A549 (cell line): ENCODE data around the gene FAM219A. TPM values are rescaled to one million over a fixed set of nuclear protein-coding genes. Genes with fewer than 3 reads are reported as not detected.

Experiments
- ATAC-seq, 2 experiments: fragments of 200-7000 bp in 1 of 2; fragments of >200 bp in 1 of 2; cut with Nextera tagmentation in 1 of 2; cut with Tn5 transposase in 1 of 2; 3 replicates each; pipeline versions ENCODE4 v1.8.0 to v1.9.1; 2018 to 2020; ENCODE audit warnings: mild to moderate bottlenecking in 1 of 2, moderate library complexity in 1 of 2
- CTCF ChIA-PET: fragments of 300-600 bp; sonication (Branson Sonifier 250); formaldehyde crosslinking; extraction: SDS; loops from one replicate; lab custom pipeline; 2021; ENCODE audit warnings: antibody characterized with exemption, inconsistent platforms; lab: Yijun Ruan, JAX
- POLR2A ChIA-PET: fragments of 350-600 bp; formaldehyde crosslinking; extraction: SDS; loops from one replicate; lab custom pipeline; 2021; ENCODE audit warnings: antibody characterized with exemption, inconsistent platforms; lab: Yijun Ruan, JAX
- DNase-seq, 2 experiments: peaks; one replicate each; pipeline versions ENCODE4 v3.0.0 to v3.0.0-alpha.2; 2011 to 2016; ENCODE audit warnings: low read depth in 1 of 2, low spot score in 1 of 2
- FAIRE-seq: peaks from 2 replicates; lab custom pipeline; 2011; peaks lifted over from hg19 to GRCh38; lab: Jason Lieb, UNC
- H3K27ac ChIP-seq, 2 experiments: fragments of >200 bp; sonication (Bioruptor Twin); formaldehyde crosslinking; 3 replicates each; pipeline ENCODE4 v1.5.1; 2016 to 2017
- H3K4me1 ChIP-seq: fragments of >200 bp; sonication (Bioruptor Twin); formaldehyde crosslinking; 3 replicates; pipeline ENCODE4 v1.6.1; 2016
- H3K4me2 ChIP-seq: fragments of >200 bp; sonication (Bioruptor Twin); formaldehyde crosslinking; 3 replicates; pipeline ENCODE4 v1.6.1; 2016
- H3K4me3 ChIP-seq: fragments of >200 bp; sonication (Bioruptor Twin); formaldehyde crosslinking; 3 replicates; pipeline ENCODE4 v1.5.1; 2016
- H3K9me3 ChIP-seq: fragments of >200 bp; sonication (Bioruptor Twin); formaldehyde crosslinking; 3 replicates; pipeline ENCODE4 v1.6.1; 2016
- BHLHE40 ChIP-seq: IDR thresholded peaks from 2 replicates; pipeline ENCODE4 v1.6.1; 2012; ENCODE audit warnings: low read depth, low read length, inconsistent platforms
- CBX8 ChIP-seq: fragments of 200-600 bp; sonication (generic); IDR thresholded peaks from 2 replicates; pipeline ENCODE4 v1.6.1; 2016
- CHD2 ChIP-seq: fragments of 150-350 bp; IDR thresholded peaks from 2 replicates; pipeline ENCODE4 v1.6.1; 2014; ENCODE audit warnings: low read length; ENCODE audit not compliant: partially characterized antibody
- CHD4 ChIP-seq: fragments of 200-600 bp; sonication (generic); IDR thresholded peaks from 2 replicates; pipeline ENCODE4 v1.6.1; 2016; ENCODE audit warnings: antibody characterized with exemption, mild to moderate bottlenecking, borderline replicate concordance
- EHF ChIP-seq: fragments of 250-450 bp; sonication (Bioruptor Pico); IDR thresholded peaks from 2 replicates; pipeline ENCODE4 v1.5.0; 2020; ENCODE audit warnings: mild to moderate bottlenecking
- EP300 ChIP-seq, 2 experiments: fragments of >200 bp; sonication (Bioruptor Twin); formaldehyde crosslinking; IDR thresholded peaks; 2 replicates in 1 of 2; 3 replicates in 1 of 2; pipeline ENCODE4 v1.6.1; 2016 to 2017
- ESRRA ChIP-seq: fragments of 150-350 bp; IDR thresholded peaks from 2 replicates; pipeline ENCODE4 v1.6.1; 2014; ENCODE audit warnings: mild to moderate bottlenecking, low read length, borderline replicate concordance
- FOSB ChIP-seq: fragments of 250-450 bp; sonication (Bioruptor Pico); IDR thresholded peaks from 2 replicates; pipeline ENCODE4 v1.5.0; 2020; ENCODE audit warnings: mild to moderate bottlenecking, moderate library complexity
- FOSL2 ChIP-seq, 2 experiments: fragments of 450-650 bp in 1 of 2; fragments of >200 bp in 1 of 2; sonication (Bioruptor Twin) in 1 of 2; formaldehyde crosslinking; IDR thresholded peaks; 2 replicates each; pipeline versions ENCODE4 v1.5.0 to v1.6.1; 2016 to 2020; ENCODE audit warnings: mild to moderate bottlenecking in 1 of 2, moderate library complexity in 1 of 2
- FOXS1 ChIP-seq: fragments of 250-450 bp; sonication (Bioruptor Pico); IDR thresholded peaks from 2 replicates; pipeline ENCODE4 v1.5.0; 2020; ENCODE audit warnings: mild to moderate bottlenecking, moderate library complexity
- HDAC2 ChIP-seq: fragments of 200-600 bp; sonication (generic); IDR thresholded peaks from 2 replicates; pipeline ENCODE4 v1.6.1; 2016
- HEYL ChIP-seq: fragments of 250-450 bp; sonication (Bioruptor Pico); IDR thresholded peaks from 2 replicates; pipeline ENCODE4 v1.8.0; 2021; ENCODE audit warnings: mild to moderate bottlenecking, moderate library complexity
- HOXA7 ChIP-seq: fragments of 250-450 bp; sonication (Bioruptor Pico); IDR thresholded peaks from 2 replicates; pipeline ENCODE4 v1.5.0; 2020; ENCODE audit warnings: mild to moderate bottlenecking, moderate library complexity
- HOXB13 ChIP-seq: fragments of 250-450 bp; sonication (Bioruptor Pico); IDR thresholded peaks from 2 replicates; pipeline ENCODE4 v1.5.0; 2020; ENCODE audit warnings: low read depth, mild to moderate bottlenecking, moderate library complexity
- JUNB ChIP-seq: fragments of >200 bp; sonication (Bioruptor Twin); formaldehyde crosslinking; IDR thresholded peaks from 2 replicates; pipeline ENCODE4 v1.6.1; 2016
- KDM1A ChIP-seq: fragments of 200-600 bp; sonication (generic); IDR thresholded peaks from 2 replicates; pipeline ENCODE4 v1.6.1; 2016; ENCODE audit warnings: low read depth, mild to moderate bottlenecking
- MAZ ChIP-seq: fragments of 150-350 bp; IDR thresholded peaks from 2 replicates; pipeline ENCODE4 v1.6.1; 2014; ENCODE audit warnings: antibody characterized with exemption, low read depth, low read length, borderline replicate concordance
- MYC ChIP-seq: IDR thresholded peaks from 2 replicates; pipeline ENCODE4 v1.6.1; 2012; ENCODE audit warnings: mild to moderate bottlenecking, inconsistent platforms, low read length, improper control_type of control experiment, borderline replicate concordance
- NFE2L2 ChIP-seq: fragments of 150-350 bp; conservative IDR thresholded peaks from 2 replicates; pipeline ENCODE4 v1.6.1; 2014; ENCODE audit warnings: low read length
- NR3C1 ChIP-seq: fragments of >200 bp; sonication (Bioruptor Twin); formaldehyde crosslinking; IDR thresholded peaks from 3 replicates; pipeline ENCODE4 v1.6.1; 2017
- RAD21 ChIP-seq, 2 experiments: fragments of >200 bp in 1 of 2; sonication (Bioruptor Twin) in 1 of 2; formaldehyde crosslinking in 1 of 2; IDR thresholded peaks in 1 of 2; conservative IDR thresholded peaks in 1 of 2; 2 replicates in 1 of 2; 3 replicates in 1 of 2; pipeline ENCODE4 v1.6.1; 2012 to 2018; ENCODE audit warnings: inconsistent platforms in 1 of 2
- RARB ChIP-seq: fragments of 250-450 bp; sonication (Bioruptor Pico); IDR thresholded peaks from 2 replicates; pipeline ENCODE4 v1.8.0; 2021; ENCODE audit warnings: mild to moderate bottlenecking, moderate library complexity
- RCOR1 ChIP-seq: fragments of 150-350 bp; IDR thresholded peaks from 2 replicates; pipeline ENCODE4 v1.6.1; 2014; ENCODE audit warnings: antibody characterized with exemption, low read length, low read depth
- ZNF302 ChIP-seq: fragments of 250-450 bp; sonication (Bioruptor Pico); IDR thresholded peaks from 2 replicates; pipeline ENCODE4 v1.9.0; 2021; ENCODE audit warnings: inconsistent platforms, mild to moderate bottlenecking, moderate library complexity
- ZSCAN20 ChIP-seq: fragments of 250-450 bp; sonication (Bioruptor Pico); IDR thresholded peaks from 2 replicates; pipeline ENCODE4 v1.8.0; 2022; ENCODE audit warnings: mild to moderate bottlenecking, moderate library complexity
- WGBS: methylation state at CpG from one replicate; pipeline ENCODE4 v1.1.6; 2017; ENCODE audit errors: missing lambda C conversion rate; 5-methylcytosine and 5-hydroxymethylcytosine counted together
- polyA plus RNA-seq, 4 experiments: library from polyadenylated mRNA; depleted of rRNA in 3 of 4; stranded (reverse); fragments of >200 nt; fragmentation: RNase III in 1 of 4; extraction: RNeasy Plus Mini Kit Qiagen cat#74134 plus additional on column Dnase treatment in 1 of 4; gene quantifications; 2 replicates in 3 of 4; 3 replicates in 1 of 4; pipeline ENCODE4 v1.2.3, GENCODE V29; 2011 to 2017
- TF ChIP-seq, protein P1 (sequence below): IDR thresholded peaks from 2 replicates; pipeline ENCODE4 v1.6.1; 2012
- TF ChIP-seq, protein P2 (sequence below): fragments of >200 bp; sonication (Bioruptor Twin); formaldehyde crosslinking; IDR thresholded peaks from 2 replicates; pipeline ENCODE4 v1.6.1; 2016
- TF ChIP-seq, protein P3 (sequence below): IDR thresholded peaks from 2 replicates; pipeline ENCODE4 v1.6.1; 2012
- TF ChIP-seq, protein P4 (sequence below): fragments of 250-450 bp; sonication (Bioruptor Pico); IDR thresholded peaks from 2 replicates; pipeline ENCODE4 v1.5.0; 2021; ENCODE audit warnings: mild to moderate bottlenecking, moderate library complexity, borderline replicate concordance

FAM219A gene
- polyA plus RNA-seq, 2 of the 4 experiments (the other 2 are of a cell fraction) = 8.1 to 15.3 TPM

DNA sequence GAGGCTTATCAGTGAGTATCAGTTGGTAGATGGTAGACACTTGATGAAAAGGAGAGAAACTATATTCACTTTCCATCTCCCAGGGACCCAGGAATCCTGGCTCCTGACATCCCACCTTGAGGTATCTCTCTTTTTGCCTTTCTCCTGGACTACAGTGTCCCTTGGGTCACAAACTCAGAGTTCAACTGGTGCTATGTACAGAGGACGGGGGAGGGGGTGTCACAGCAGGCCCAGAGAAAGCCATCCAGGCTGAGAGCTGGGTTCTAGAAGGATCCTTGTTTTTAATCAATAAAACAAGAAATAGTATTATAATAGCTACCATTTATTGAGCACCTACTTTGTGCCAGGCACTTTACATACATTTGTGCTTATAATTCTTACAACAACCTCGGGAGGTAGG, 92.0 kb downstream of the FAM219A start:
- ATAC-seq = no peak
- CTCF ChIA-PET = interaction anchor here (2.0 to 19.7 kb wide), 3 partner anchors 10 to 38 kb away, joined by 7 to 417 read pairs (median 106); partner anchors contain the start of gene MYORG
- 37% methylated on average over 2 of the region's 2 CpGs for WGBS

DNA sequence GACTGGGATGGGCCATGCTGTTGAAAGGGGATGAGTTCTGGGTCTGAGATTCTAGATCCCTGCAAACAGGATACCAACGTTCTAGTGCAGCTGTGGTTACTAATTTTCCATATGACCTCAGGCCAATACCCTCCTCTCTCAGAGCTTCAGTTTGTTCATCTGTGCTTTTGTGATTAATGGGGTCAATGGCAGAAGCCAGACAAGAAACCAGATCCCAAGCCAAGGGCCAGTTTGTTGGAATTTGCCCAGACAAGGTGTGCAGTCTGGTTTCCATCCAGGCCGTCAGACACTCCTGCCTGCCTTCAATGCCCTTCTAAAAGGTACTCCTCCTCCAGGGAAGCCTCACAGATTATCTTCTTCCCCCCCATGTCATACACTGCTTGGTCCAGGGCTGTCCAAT, 93.1 kb downstream of the FAM219A start:
- DNase-seq = no peak
- WGBS = 53% methylated on average over 2 of the region's 2 CpGs
- H3K4me3 ChIP-seq = no peak overlapping the region
- no peaks in the 10 kb centered on the region for H3K4me1 ChIP-seq
- FAIRE-seq = no peak
- POLR2A ChIA-PET = no interaction called here
- TF ChIP-seq, protein P1, sequence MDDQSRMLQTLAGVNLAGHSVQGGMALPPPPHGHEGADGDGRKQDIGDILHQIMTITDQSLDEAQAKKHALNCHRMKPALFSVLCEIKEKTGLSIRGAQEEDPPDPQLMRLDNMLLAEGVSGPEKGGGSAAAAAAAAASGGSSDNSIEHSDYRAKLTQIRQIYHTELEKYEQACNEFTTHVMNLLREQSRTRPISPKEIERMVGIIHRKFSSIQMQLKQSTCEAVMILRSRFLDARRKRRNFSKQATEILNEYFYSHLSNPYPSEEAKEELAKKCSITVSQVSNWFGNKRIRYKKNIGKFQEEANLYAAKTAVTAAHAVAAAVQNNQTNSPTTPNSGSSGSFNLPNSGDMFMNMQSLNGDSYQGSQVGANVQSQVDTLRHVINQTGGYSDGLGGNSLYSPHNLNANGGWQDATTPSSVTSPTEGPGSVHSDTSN = no peak
- TF ChIP-seq BHLHE40 (no peak), MYC (no peak), ZNF302 (no peak), NFE2L2 (no peak), HEYL (CRISPR knock-in tag) (no peak), EHF (no peak), KDM1A (no peak), CHD4 (no peak), JUNB (no peak), HOXB13 (CRISPR knock-in tag) (no peak), RAD21 (conservative IDR thresholded peaks at IDR 0.05 in 1 of 2, IDR thresholded peaks at IDR 0.05 in 1 of 2) (no peak), HOXA7 (CRISPR knock-in tag) (no peak), FOXS1 (no peak)
- TF ChIP-seq, protein P2, sequence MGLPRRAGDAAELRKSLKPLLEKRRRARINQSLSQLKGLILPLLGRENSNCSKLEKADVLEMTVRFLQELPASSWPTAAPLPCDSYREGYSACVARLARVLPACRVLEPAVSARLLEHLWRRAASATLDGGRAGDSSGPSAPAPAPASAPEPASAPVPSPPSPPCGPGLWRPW = no peak
- TF ChIP-seq, protein P3, sequence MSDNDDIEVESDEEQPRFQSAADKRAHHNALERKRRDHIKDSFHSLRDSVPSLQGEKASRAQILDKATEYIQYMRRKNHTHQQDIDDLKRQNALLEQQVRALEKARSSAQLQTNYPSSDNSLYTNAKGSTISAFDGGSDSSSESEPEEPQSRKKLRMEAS = no peak
- H3K27ac ChIP-seq = no peak overlapping the region
- no peak overlapping the region for H3K4me2 ChIP-seq
- CTCF ChIA-PET = interaction anchor here (1.0 to 15.2 kb wide), 4 partner anchors 10 to 32 kb away, joined by 3 to 106 read pairs (median 4); partner anchors contain the start of gene MYORG
- no peak for ATAC-seq
- 0 out of 3 replicates have a peak, but pooled peaks cover 3% of the 10 kb centered on the region for H3K9me3 ChIP-seq

More for the DNA sequence above, 92.0 kb downstream of the FAM219A start:
- TF ChIP-seq, protein P1 = no peak
- TF ChIP-seq RCOR1 (no peak), EP300 (IDR thresholded peaks at IDR 0.05) (no peak), FOXS1 (no peak), ZSCAN20 (CRISPR knock-in tag) (no peak), FOSL2 (IDR thresholded peaks at IDR 0.05) (no peak), FOSL2 (CRISPR knock-in tag; IDR thresholded peaks at IDR 0.05) (no peak), ESRRA (no peak), MAZ (no peak), MYC (no peak), CBX8 (no peak), CHD2 (no peak), NR3C1 (no peak), RARB (CRISPR knock-in tag) (no peak), HDAC2 (no peak), FOSB (CRISPR knock-in tag) (no peak)
- TF ChIP-seq, protein P3 = no peak
- TF ChIP-seq, protein P4, sequence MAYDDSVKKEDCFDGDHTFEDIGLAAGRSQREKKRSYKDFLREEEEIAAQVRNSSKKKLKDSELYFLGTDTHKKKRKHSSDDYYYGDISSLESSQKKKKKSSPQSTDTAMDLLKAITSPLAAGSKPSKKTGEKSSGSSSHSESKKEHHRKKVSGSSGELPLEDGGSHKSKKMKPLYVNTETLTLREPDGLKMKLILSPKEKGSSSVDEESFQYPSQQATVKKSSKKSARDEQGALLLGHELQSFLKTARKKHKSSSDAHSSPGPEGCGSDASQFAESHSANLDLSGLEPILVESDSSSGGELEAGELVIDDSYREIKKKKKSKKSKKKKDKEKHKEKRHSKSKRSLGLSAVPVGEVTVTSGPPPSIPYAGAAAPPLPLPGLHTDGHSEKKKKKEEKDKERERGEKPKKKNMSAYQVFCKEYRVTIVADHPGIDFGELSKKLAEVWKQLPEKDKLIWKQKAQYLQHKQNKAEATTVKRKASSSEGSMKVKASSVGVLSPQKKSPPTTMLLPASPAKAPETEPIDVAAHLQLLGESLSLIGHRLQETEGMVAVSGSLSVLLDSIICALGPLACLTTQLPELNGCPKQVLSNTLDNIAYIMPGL (CRISPR knock-in tag) = no peak
- TF ChIP-seq, all 56 proteins: peak for 0
- POLR2A ChIA-PET = no interaction called here
- Histone ChIP-seq H3K4me2 (no peak overlapping the region), H3K27ac (no peak overlapping the region), H3K4me1 (no peaks in the 10 kb centered on the region), H3K9me3 (0 out of 3 replicates have a peak, but pooled peaks cover 3% of the 10 kb centered on the region), H3K4me3 (no peak overlapping the region)
- DNase-seq (no peak), FAIRE-seq (no peak)
